SU-DHL-6 (cell line): ENCODE data around the gene TMSB4X.

Experiments
- CTCF ChIP-seq: fragments of 200-600 bp; sonication (generic); IDR thresholded peaks from one replicate; pipeline ENCODE4 v1.5.1; 2017; ENCODE audit warnings: antibody characterized with exemption, mild to moderate bottlenecking, low read length, moderate library complexity; ENCODE audit not compliant: insufficient read depth, poor library complexity, severe bottlenecking
- EZH2phosphoT487 ChIP-seq: fragments of 200-600 bp; sonication (generic), shearing (Covaris generic); conservative IDR thresholded peaks from 2 replicates; pipeline ENCODE4 v1.6.1; 2018; ENCODE audit warnings: mild to moderate bottlenecking, antibody characterized with exemption, low read length, moderate library complexity, mixed read lengths

- TF ChIP-seq CTCF (no peak), EZH2phosphoT487 (no peak)
Observed at GRCh38 chrX:12936947-12937346, 38.0 kb upstream of the TMSB4X start.
